Heart left ventricle (tissue), 16 donors: Measurements from ENCODE around the gene CUBN. TPM values are rescaled to one million over a fixed set of nuclear protein-coding genes. Genes with fewer than 3 reads are reported as not detected.

ENCODE experiments used
- ATAC-seq, 4 donors: fragments of 200-7000 bp; cut with Tn5 transposase; one replicate each; pipeline ENCODE4 v1.9.1; 2020 to 2022; ENCODE audit warnings: moderate library complexity in 4 of 4, mild to moderate bottlenecking in 3 of 4, moderate number of reproducible peaks in 1 of 4
- DNase-seq, 5 donors: peaks; one replicate each; pipeline ENCODE4 v3.0.0-alpha.2; 2020
- H3K27ac ChIP-seq, 12 donors: fragments of 200-600 bp; sonication (generic) in 4 of 12; one replicate each; pipeline versions ENCODE4 v1.5.0 to v1.8.0; 2016 to 2022; ENCODE audit warnings: mild to moderate bottlenecking in 2 of 12
- H3K27me3 ChIP-seq, 9 donors: fragments of 200-600 bp; sonication (generic) in 2 of 9; one replicate each; pipeline versions ENCODE4 v1.5.1 to v1.8.0; 2016 to 2022; ENCODE audit warnings: mild to moderate bottlenecking in 3 of 9
- H3K36me3 ChIP-seq, 9 donors: fragments of 200-600 bp; sonication (generic) in 2 of 9; one replicate each; pipeline versions ENCODE4 v1.5.0 to v1.8.0; 2018 to 2022; ENCODE audit warnings: mild to moderate bottlenecking in 2 of 9
- H3K4me1 ChIP-seq, 12 donors: fragments of 200-600 bp; sonication (generic) in 4 of 12; one replicate each; pipeline versions ENCODE4 v1.5.0 to v1.8.0; 2016 to 2022; ENCODE audit warnings: mild to moderate bottlenecking in 3 of 12
- H3K4me3 ChIP-seq, 12 donors: fragments of 200-600 bp; sonication (generic) in 4 of 12; one replicate each; pipeline versions ENCODE4 v1.5.0 to v1.8.0; 2017 to 2022; ENCODE audit warnings: mild to moderate bottlenecking in 9 of 12, moderate library complexity in 4 of 12
- H3K9me3 ChIP-seq, 12 donors: fragments of 200-600 bp; sonication (generic) in 4 of 12; one replicate each; pipeline versions ENCODE4 v1.5.0 to v1.8.0; 2016 to 2022; ENCODE audit warnings: mild to moderate bottlenecking in 1 of 12
- CTCF ChIP-seq, 12 donors: fragments of 200-600 bp; sonication (generic) in 4 of 12; IDR thresholded peaks; one replicate each; pipeline versions ENCODE4 v1.5.0 to v1.8.0; 2018 to 2022; ENCODE audit warnings: antibody characterized with exemption in 12 of 12, mild to moderate bottlenecking in 5 of 12
- POLR2A ChIP-seq, 2 donors: fragments of 450-650 bp; IDR thresholded peaks; one replicate each; pipeline ENCODE4 v1.6.1; 2017; ENCODE audit warnings: antibody characterized with exemption in 2 of 2, mild to moderate bottlenecking in 2 of 2, moderate library complexity in 2 of 2
- WGBS, 4 donors: extraction: QIAGEN DNeasy Blood & Tissue Kit in 2 of 4; methylation state at CpG; one replicate each; pipeline versions ENCODE4 v1.1.5 to v1.1.7; 2013 to 2018; 5-methylcytosine and 5-hydroxymethylcytosine counted together
- intact Hi-C, 10 donors: fragments of 100-400 bp; cut with DNase I; formaldehyde crosslinking; loops; one replicate each; pipeline versions ENCODE4 v1.11.1 to v1.14.2; 2022
- polyA plus RNA-seq, 2 donors: library from polyadenylated mRNA; stranded (reverse); fragments of 200-250 nt; gene quantifications; one replicate each; pipeline ENCODE4 v1.2.3, GENCODE V29; 2013
- total RNA-seq, 9 donors: library from RNA; depleted of rRNA in 2 of 9; stranded (reverse); fragments of >200 nt in 2 of 9; fragmentation: NEBNext Ultra II Directional in 3 of 9; extraction: Animal tissue kit (Norgen Biotek cat#: 25700) in 3 of 9; gene quantifications; one replicate each; pipeline versions ENCODE4 v1.1.0 to v1.2.4, GENCODE V29; 2016 to 2023
- donor health status: ischemic (EF 13 %, LVEDD 7.1; RV severe dilation, severe dysfunction).
- donor health status: healthy with polysubstance abuse.
- donor health status: DM: no; HTN: yes; CAD: no.
- donor health status: DM: no; HTN: no; CAD: no.
- donor health status: ischemic (EF 25% LVEDD 6.9; RV normal size, moderate dysfunction).
- donor health status: ischemic (EF 25% LVEDD 5.7; RV mildly dilated, moderate dysfunction).
- donor health status: healthy.
- donor health status: DM: yes; HTN: yes; CAD: no.
- donor health status: ischemic (EF 35%, LVEDD 5.7; RV mildly dilated, moderate dysfunction).
- donor health status: nonischemic (EF 11% LVEDD 7.7; RV severe dilation, severe dysfunction).
- donor health status: DM: yes; HTN: yes; CAD: no.
- donor health status: PGD.
- donor health status: ischemic (EF 29% LVEDD 5.4; RV normal size, mild dysfunction).
- donor health status: nonischemic (EF 23%, LVEDD 6.1; RV moderate dilation, normal function).

The CUBN gene
- total and polyA plus RNA-seq, 11 donors: 0.07 to 1.5 (median 0.44) TPM

GRCh38 chr10:16904049-16904448 lies 225.6 kb downstream of the CUBN start:
- no peaks in the 10 kb centered on the region for H3K36me3 ChIP-seq
- no peak overlapping the region for H3K27ac ChIP-seq
- DNase-seq: no peak
- TF ChIP-seq CTCF (IDR thresholded peaks at IDR 0.05) (no peak), POLR2A (IDR thresholded peaks at IDR 0.05) (no peak)
- peaks cover 0 to 12% (median 0%) of the 10 kb centered on the region in 12 donors for H3K4me1 ChIP-seq
- no peak overlapping the region for H3K4me3 ChIP-seq
- H3K27me3 ChIP-seq: no peaks in the 10 kb centered on the region
- intact Hi-C loops: no loop called here
- no peak for ATAC-seq
- no peaks in the 10 kb centered on the region for H3K9me3 ChIP-seq

GRCh38 chr10:16902606-16903005 lies 227.0 kb downstream of the CUBN start:
- no peak overlapping the region for H3K27ac ChIP-seq
- intact Hi-C loops: no loop called here
- H3K27me3 ChIP-seq: no peaks in the 10 kb centered on the region
- H3K36me3 ChIP-seq: no peaks in the 10 kb centered on the region
- no peak for ATAC-seq
- H3K4me3 ChIP-seq: no peak overlapping the region
- DNase-seq: no peak
- no peaks in the 10 kb centered on the region for H3K9me3 ChIP-seq
- TF ChIP-seq CTCF (IDR thresholded peaks at IDR 0.05): no peak
- TF ChIP-seq POLR2A (IDR thresholded peaks at IDR 0.05): no peak
- 85 to 96% (median 94%) methylated on average over 1 of the region's 1 CpG for WGBS, 4 donors
- H3K4me1 ChIP-seq: peaks cover 0 to 12% (median 0%) of the 10 kb centered on the region in 12 donors

- Histone ChIP-seq H3K27me3 (no peaks in the 10 kb centered on the region), H3K4me1 (peaks cover 0 to 12% (median 0%) of the 10 kb centered on the region in 12 donors), H3K9me3 (no peaks in the 10 kb centered on the region), H3K36me3 (no peaks in the 10 kb centered on the region), H3K4me3 (no peak overlapping the region), H3K27ac (no peak overlapping the region)
- 48 to 51% (median 50%) methylated on average over 2 of the region's 2 CpGs for WGBS, 4 donors
- ATAC-seq: no peak
- no peak for TF ChIP-seq POLR2A (IDR thresholded peaks at IDR 0.05)
- TF ChIP-seq CTCF (IDR thresholded peaks at IDR 0.05): no peak
- no peak for DNase-seq
- intact Hi-C loops: no loop called here
These were observed 228.5 kb downstream of the CUBN start for GRCh38 chr10:16901106-16901505.

GRCh38 chr10:16896993-16897392 lies 232.6 kb downstream of the CUBN start:
- no peak overlapping the region for H3K4me3 ChIP-seq
- H3K36me3 ChIP-seq: no peaks in the 10 kb centered on the region
- no peak overlapping the region for H3K27ac ChIP-seq
- WGBS, 4 donors: 86 to 92% (median 91%) methylated on average over 3 of the region's 3 CpGs
- intact Hi-C loops: loop anchor here in 2 of 10 donors (10.0 kb wide), 2 partner anchors 108 to 298 kb away; no protein-coding TSS in a partner anchor
- H3K27me3 ChIP-seq: no peaks in the 10 kb centered on the region
- H3K9me3 ChIP-seq: peaks cover 0 to 7% (median 0%) of the 10 kb centered on the region in 12 donors
- TF ChIP-seq CTCF (IDR thresholded peaks at IDR 0.05) (no peak), POLR2A (IDR thresholded peaks at IDR 0.05) (no peak)
- ATAC-seq: no peak
- no peak for DNase-seq
- peaks cover 0 to 2% (median 0%) of the 10 kb centered on the region in 12 donors for H3K4me1 ChIP-seq
